GM19025 (cell line): ENCODE results near the gene SMIM44.
"Not testable (repeated sequence)": the region's sequence is repeated elsewhere in the genome, so short reads cannot be mapped to it uniquely, and the experiment has no call there.

Experiments
- ATAC-seq: cut with Tn5 transposase; IDR thresholded peaks from one replicate; pipeline ENCODE4 v1.9.1; 2021; ENCODE audit warnings: mild to moderate bottlenecking, low read depth, moderate library complexity; ENCODE audit not compliant: unreplicated experiment

Gene SMIM44

GRCh38 chr19:3483226-3483628 lies at the start of gene SMIM44:
SMIM44 (minus strand) TSS chr19:3483441; CDS start chr19:3483403, 38 bp downstream.
- ATAC-seq, result no peak

- no peak for ATAC-seq
Measured at GRCh38 chr19:3533033-3533432, 49.8 kb upstream of the SMIM44 start.

GRCh38 chr19:3532154-3532786 lies 49.0 kb upstream of the SMIM44 start:
- ATAC-seq, result no peak

- no peak for ATAC-seq
Measured at GRCh38 chr19:3531716-3532115, 48.5 kb upstream of the SMIM44 start.

- ATAC-seq, result no peak
Measured at GRCh38 chr19:3530389-3530788, 47.1 kb upstream of the SMIM44 start.

- ATAC-seq, result not testable (repeated sequence)
Measured at GRCh38 chr19:3529299-3529698, 46.1 kb upstream of the SMIM44 start.

GRCh38 chr19:3528539-3529211 lies 45.4 kb upstream of the SMIM44 start:
- no peak for ATAC-seq

GRCh38 chr19:3528080-3528479 lies 44.8 kb upstream of the SMIM44 start:
- no peak for ATAC-seq

- no peak for ATAC-seq
Measured at GRCh38 chr19:3527238-3527910, 44.1 kb upstream of the SMIM44 start.

- ATAC-seq, result no peak
Measured at GRCh38 chr19:3526507-3527237, 43.4 kb upstream of the SMIM44 start.

- no peak for ATAC-seq
Measured at GRCh38 chr19:3524904-3525451, 41.7 kb upstream of the SMIM44 start.

GRCh38 chr19:3524078-3524842 lies 41.0 kb upstream of the SMIM44 start:
- ATAC-seq, result no peak

GRCh38 chr19:3523361-3524077 lies 40.3 kb upstream of the SMIM44 start:
- ATAC-seq, result no peak

GRCh38 chr19:3522421-3523360 lies 39.5 kb upstream of the SMIM44 start:
- no peak for ATAC-seq

- ATAC-seq, result no peak
Measured at GRCh38 chr19:3521104-3521445, 37.8 kb upstream of the SMIM44 start.

GRCh38 chr19:3520166-3521103 lies 37.2 kb upstream of the SMIM44 start:
- no peak for ATAC-seq

GRCh38 chr19:3519126-3519525 lies 35.9 kb upstream of the SMIM44 start:
- ATAC-seq, result no peak
